HEK293 (cell line): Measurements from ENCODE around the gene GTF2F1.

Experiments
- CTCF ChIA-PET: fragments of 350-600 bp; formaldehyde crosslinking; extraction: SDS; loops from one replicate; lab custom pipeline; 2021; ENCODE audit warnings: antibody characterized with exemption; lab: Yijun Ruan, JAX
- POLR2A ChIA-PET: fragments of 300-600 bp; formaldehyde crosslinking; extraction: SDS; loops from one replicate; lab custom pipeline; 2020; ENCODE audit warnings: antibody characterized with exemption, inconsistent platforms; lab: Yijun Ruan, JAX
- H3K27ac ChIP-seq: fragments of 200-500 bp; sonication (Bioruptor generic); 2 replicates; pipeline ENCODE4 v1.5.1; 2014; ENCODE audit warnings: low read depth, low read length, control low read depth, inconsistent platforms; ENCODE audit errors: extremely low read depth
- H3K36me3 ChIP-seq, 2 experiments: fragments of 200-500 bp in 1 of 2; sonication (Bioruptor generic) in 1 of 2; 1 replicate in 1 of 2; 2 replicates in 1 of 2; pipeline ENCODE4 v1.5.1; 2014 to 2017; ENCODE audit warnings: inconsistent platforms in 2 of 2, low read length in 2 of 2; ENCODE audit not compliant: control insufficient read depth in 2 of 2, insufficient read depth in 1 of 2
- H3K4me1 ChIP-seq: fragments of 200-500 bp; sonication (Bioruptor generic); 2 replicates; pipeline ENCODE4 v1.5.1; 2014; ENCODE audit warnings: mild to moderate bottlenecking, low read length, inconsistent platforms; ENCODE audit not compliant: control insufficient read depth, insufficient read depth
- H3K4me3 ChIP-seq: 2 replicates; pipeline ENCODE4 v1.5.1; 2011; ENCODE audit warnings: low read depth, mild to moderate bottlenecking, control low read depth, low read length, moderate library complexity
- H3K9me3 ChIP-seq: fragments of 200-500 bp; sonication (Bioruptor generic); 2 replicates; pipeline ENCODE4 v1.5.1; 2014; ENCODE audit warnings: low read depth, low read length, inconsistent platforms; ENCODE audit not compliant: control insufficient read depth, insufficient read depth
- GLIS2 ChIP-seq: fragments of 450-650 bp; formaldehyde crosslinking; IDR thresholded peaks from 2 replicates; pipeline ENCODE4 v1.5.1; 2016; ENCODE audit warnings: missing biosample characterization, missing genetic modification characterization
- MEIS1 ChIP-seq: sonication (generic); formaldehyde crosslinking; IDR thresholded peaks from 2 replicates; pipeline ENCODE4 v1.8.1; 2022; ENCODE audit warnings: missing genetic modification reagents, mild to moderate bottlenecking, borderline replicate concordance
- MZF1 ChIP-seq: fragments of 450-650 bp; formaldehyde crosslinking; IDR thresholded peaks from 2 replicates; pipeline ENCODE4 v1.5.1; 2017; ENCODE audit warnings: missing biosample characterization, missing genetic modification characterization, borderline replicate concordance
- REPIN1 ChIP-seq: fragments of 450-650 bp; formaldehyde crosslinking; IDR thresholded peaks from 2 replicates; pipeline ENCODE4 v1.5.1; 2017; ENCODE audit warnings: missing biosample characterization, missing genetic modification characterization, low read depth
- ZBTB7A ChIP-seq: fragments of 450-650 bp; formaldehyde crosslinking; IDR thresholded peaks from 2 replicates; pipeline ENCODE4 v1.5.1; 2016; ENCODE audit warnings: low read depth, missing biosample characterization, missing genetic modification characterization
- ZIC2 ChIP-seq: fragments of 450-650 bp; formaldehyde crosslinking; IDR thresholded peaks from 2 replicates; pipeline ENCODE4 v1.5.1; 2016; ENCODE audit warnings: missing biosample characterization, missing genetic modification characterization
- ZNF114 ChIP-seq: fragments of 450-650 bp; formaldehyde crosslinking; IDR thresholded peaks from 2 replicates; pipeline ENCODE4 v1.5.0; 2017; ENCODE audit warnings: missing biosample characterization, missing genetic modification characterization
- ZNF121 ChIP-seq: fragments of 450-650 bp; formaldehyde crosslinking; IDR thresholded peaks from 2 replicates; pipeline ENCODE4 v1.5.1; 2016; ENCODE audit warnings: missing biosample characterization, missing genetic modification characterization
- ZNF138 ChIP-seq: fragments of 450-650 bp; formaldehyde crosslinking; IDR thresholded peaks from 2 replicates; pipeline ENCODE4 v1.5.1; 2016; ENCODE audit warnings: missing biosample characterization, missing genetic modification characterization, borderline replicate concordance
- ZNF155 ChIP-seq: fragments of 450-650 bp; formaldehyde crosslinking; IDR thresholded peaks from 2 replicates; pipeline ENCODE4 v1.5.1; 2016; ENCODE audit warnings: missing biosample characterization, missing genetic modification characterization
- ZNF302 ChIP-seq: fragments of 450-650 bp; formaldehyde crosslinking; IDR thresholded peaks from 2 replicates; pipeline ENCODE4 v1.5.1; 2016; ENCODE audit warnings: missing biosample characterization, missing genetic modification characterization, low read depth
- ZNF335 ChIP-seq: fragments of 450-650 bp; formaldehyde crosslinking; conservative IDR thresholded peaks from 2 replicates; pipeline ENCODE4 v1.5.1; 2016; ENCODE audit warnings: missing biosample characterization, missing genetic modification characterization
- ZNF350 ChIP-seq: fragments of 450-650 bp; formaldehyde crosslinking; IDR thresholded peaks from 2 replicates; pipeline ENCODE4 v1.5.0; 2017; ENCODE audit warnings: missing biosample characterization, mild to moderate bottlenecking, missing genetic modification characterization
- ZNF366 ChIP-seq: fragments of 450-650 bp; formaldehyde crosslinking; conservative IDR thresholded peaks from 2 replicates; pipeline ENCODE4 v1.5.1; 2016; ENCODE audit warnings: missing biosample characterization, missing genetic modification characterization
- ZNF433 ChIP-seq: fragments of 450-650 bp; formaldehyde crosslinking; IDR thresholded peaks from 2 replicates; pipeline ENCODE4 v1.5.1; 2016; ENCODE audit warnings: missing biosample characterization, missing genetic modification characterization, low read depth
- ZNF558 ChIP-seq: fragments of 450-650 bp; formaldehyde crosslinking; IDR thresholded peaks from 2 replicates; pipeline ENCODE4 v1.5.1; 2016; ENCODE audit warnings: missing biosample characterization, missing genetic modification characterization
- ZNF623 ChIP-seq: fragments of 450-650 bp; formaldehyde crosslinking; IDR thresholded peaks from 2 replicates; pipeline ENCODE4 v1.5.1; 2016; ENCODE audit warnings: missing biosample characterization, missing genetic modification characterization
- ZNF660 ChIP-seq: fragments of 450-650 bp; IDR thresholded peaks from 2 replicates; pipeline ENCODE4 v1.5.1; 2018; ENCODE audit warnings: missing biosample characterization, mild to moderate bottlenecking, missing genetic modification characterization
- ZNF701 ChIP-seq: fragments of 450-650 bp; formaldehyde crosslinking; IDR thresholded peaks from 2 replicates; pipeline ENCODE4 v1.5.1; 2016; ENCODE audit warnings: missing biosample characterization, missing genetic modification characterization
- ZNF785 ChIP-seq: fragments of 450-650 bp; formaldehyde crosslinking; IDR thresholded peaks from 2 replicates; pipeline ENCODE4 v1.5.1; 2016; ENCODE audit warnings: missing biosample characterization, missing genetic modification characterization
- TF ChIP-seq, protein P1 (sequence below): fragments of 450-650 bp; formaldehyde crosslinking; IDR thresholded peaks from 2 replicates; pipeline ENCODE4 v1.5.1; 2016; ENCODE audit warnings: missing biosample characterization, missing genetic modification characterization, borderline replicate concordance
- TF ChIP-seq, protein P2 (sequence below): fragments of 450-650 bp; formaldehyde crosslinking; IDR thresholded peaks from 2 replicates; pipeline ENCODE4 v1.5.1; 2017; ENCODE audit warnings: missing biosample characterization, missing genetic modification characterization
- TF ChIP-seq, protein P3 (sequence below): fragments of 450-650 bp; formaldehyde crosslinking; IDR thresholded peaks from 2 replicates; pipeline ENCODE4 v1.5.1; 2017; ENCODE audit warnings: missing biosample characterization, missing genetic modification characterization
- TF ChIP-seq, protein P4 (sequence below): fragments of 450-650 bp; formaldehyde crosslinking; conservative IDR thresholded peaks from 2 replicates; pipeline ENCODE4 v1.5.1; 2016; ENCODE audit warnings: low read depth, missing biosample characterization, missing genetic modification characterization

GTF2F1 gene

DNA sequence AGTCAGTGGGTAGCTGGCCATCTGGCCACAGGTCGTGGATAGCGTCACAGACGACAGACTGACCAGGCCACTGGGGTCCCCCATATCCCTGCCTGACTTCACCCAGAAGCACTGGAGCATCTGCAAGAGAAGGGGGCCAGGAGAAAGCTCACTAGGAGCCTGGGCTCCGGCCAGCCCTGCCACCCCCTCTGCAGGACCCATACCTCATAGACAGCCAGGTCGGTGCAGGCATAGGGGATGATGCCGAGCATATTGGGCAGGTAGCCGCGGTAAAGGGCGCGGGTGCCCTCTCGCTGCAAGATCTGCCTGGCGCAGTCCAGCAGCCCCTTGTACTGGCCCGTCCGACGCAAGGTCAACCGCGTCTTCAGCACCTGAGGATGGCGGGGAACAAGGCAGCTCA, 34.2 kb upstream of the GTF2F1 start:
- ChIA-PET POLR2A (interaction anchor here (1.0 kb wide), 1 partner anchor 32 kb away, joined by 4 read pairs; the partner anchor contains the start of gene SLC25A23), CTCF (interaction anchor here (0.5 to 1.3 kb wide), 2 partner anchors 209 to 661 kb away, joined by 3 read pairs; no protein-coding TSS in a partner anchor)
- Histone ChIP-seq H3K9me3 (no peaks in the 10 kb centered on the region), H3K27ac (no peak overlapping the region), H3K36me3 (peaks cover 1 to 13% of the 10 kb centered on the region in 2 experiments; a peak in 1 of 3 replicates), H3K4me3 (no peak overlapping the region), H3K4me1 (peaks cover 7% of the 10 kb centered on the region)
- no peak for TF ChIP-seq ZNF121 (tag by site-specific recombination)
- TF ChIP-seq ZNF114 (tag by site-specific recombination) = no peak
- no peak for TF ChIP-seq ZNF623 (tag by site-specific recombination)
- TF ChIP-seq ZNF155 (tag by site-specific recombination) = no peak
- no peak for TF ChIP-seq ZBTB7A (tag by site-specific recombination)
- TF ChIP-seq ZNF785 (tag by site-specific recombination) = no peak
- TF ChIP-seq MZF1 = no peak
- TF ChIP-seq ZNF433 (tag by site-specific recombination) = no peak
- TF ChIP-seq, protein P1, sequence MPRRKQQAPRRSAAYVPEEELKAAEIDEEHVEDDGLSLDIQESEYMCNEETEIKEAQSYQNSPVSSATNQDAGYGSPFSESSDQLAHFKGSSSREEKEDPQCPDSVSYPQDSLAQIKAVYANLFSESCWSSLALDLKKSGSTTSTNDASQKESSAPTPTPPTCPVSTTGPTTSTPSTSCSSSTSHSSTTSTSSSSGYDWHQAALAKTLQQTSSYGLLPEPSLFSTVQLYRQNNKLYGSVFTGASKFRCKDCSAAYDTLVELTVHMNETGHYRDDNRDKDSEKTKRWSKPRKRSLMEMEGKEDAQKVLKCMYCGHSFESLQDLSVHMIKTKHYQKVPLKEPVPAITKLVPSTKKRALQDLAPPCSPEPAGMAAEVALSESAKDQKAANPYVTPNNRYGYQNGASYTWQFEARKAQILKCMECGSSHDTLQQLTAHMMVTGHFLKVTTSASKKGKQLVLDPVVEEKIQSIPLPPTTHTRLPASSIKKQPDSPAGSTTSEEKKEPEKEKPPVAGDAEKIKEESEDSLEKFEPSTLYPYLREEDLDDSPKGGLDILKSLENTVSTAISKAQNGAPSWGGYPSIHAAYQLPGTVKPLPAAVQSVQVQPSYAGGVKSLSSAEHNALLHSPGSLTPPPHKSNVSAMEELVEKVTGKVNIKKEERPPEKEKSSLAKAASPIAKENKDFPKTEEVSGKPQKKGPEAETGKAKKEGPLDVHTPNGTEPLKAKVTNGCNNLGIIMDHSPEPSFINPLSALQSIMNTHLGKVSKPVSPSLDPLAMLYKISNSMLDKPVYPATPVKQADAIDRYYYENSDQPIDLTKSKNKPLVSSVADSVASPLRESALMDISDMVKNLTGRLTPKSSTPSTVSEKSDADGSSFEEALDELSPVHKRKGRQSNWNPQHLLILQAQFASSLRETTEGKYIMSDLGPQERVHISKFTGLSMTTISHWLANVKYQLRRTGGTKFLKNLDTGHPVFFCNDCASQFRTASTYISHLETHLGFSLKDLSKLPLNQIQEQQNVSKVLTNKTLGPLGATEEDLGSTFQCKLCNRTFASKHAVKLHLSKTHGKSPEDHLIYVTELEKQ (tag by site-specific recombination) = no peak
- TF ChIP-seq ZNF350 (tag by site-specific recombination) = no peak
- TF ChIP-seq ZNF366 (tag by site-specific recombination) = no peak
- TF ChIP-seq REPIN1 = no peak
- no peak for TF ChIP-seq MEIS1 (CRISPR knock-in tag)
- TF ChIP-seq, protein P2, sequence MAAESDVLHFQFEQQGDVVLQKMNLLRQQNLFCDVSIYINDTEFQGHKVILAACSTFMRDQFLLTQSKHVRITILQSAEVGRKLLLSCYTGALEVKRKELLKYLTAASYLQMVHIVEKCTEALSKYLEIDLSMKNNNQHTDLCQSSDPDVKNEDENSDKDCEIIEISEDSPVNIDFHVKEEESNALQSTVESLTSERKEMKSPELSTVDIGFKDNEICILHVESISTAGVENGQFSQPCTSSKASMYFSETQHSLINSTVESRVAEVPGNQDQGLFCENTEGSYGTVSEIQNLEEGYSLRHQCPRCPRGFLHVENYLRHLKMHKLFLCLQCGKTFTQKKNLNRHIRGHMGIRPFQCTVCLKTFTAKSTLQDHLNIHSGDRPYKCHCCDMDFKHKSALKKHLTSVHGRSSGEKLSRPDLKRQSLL (tag by site-specific recombination) = no peak
- TF ChIP-seq, protein P3, sequence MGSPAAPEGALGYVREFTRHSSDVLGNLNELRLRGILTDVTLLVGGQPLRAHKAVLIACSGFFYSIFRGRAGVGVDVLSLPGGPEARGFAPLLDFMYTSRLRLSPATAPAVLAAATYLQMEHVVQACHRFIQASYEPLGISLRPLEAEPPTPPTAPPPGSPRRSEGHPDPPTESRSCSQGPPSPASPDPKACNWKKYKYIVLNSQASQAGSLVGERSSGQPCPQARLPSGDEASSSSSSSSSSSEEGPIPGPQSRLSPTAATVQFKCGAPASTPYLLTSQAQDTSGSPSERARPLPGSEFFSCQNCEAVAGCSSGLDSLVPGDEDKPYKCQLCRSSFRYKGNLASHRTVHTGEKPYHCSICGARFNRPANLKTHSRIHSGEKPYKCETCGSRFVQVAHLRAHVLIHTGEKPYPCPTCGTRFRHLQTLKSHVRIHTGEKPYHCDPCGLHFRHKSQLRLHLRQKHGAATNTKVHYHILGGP (tag by site-specific recombination) = no peak
- no peak for TF ChIP-seq ZNF660 (tag by site-specific recombination)
- no peak for TF ChIP-seq ZNF302 (tag by site-specific recombination)

DNA sequence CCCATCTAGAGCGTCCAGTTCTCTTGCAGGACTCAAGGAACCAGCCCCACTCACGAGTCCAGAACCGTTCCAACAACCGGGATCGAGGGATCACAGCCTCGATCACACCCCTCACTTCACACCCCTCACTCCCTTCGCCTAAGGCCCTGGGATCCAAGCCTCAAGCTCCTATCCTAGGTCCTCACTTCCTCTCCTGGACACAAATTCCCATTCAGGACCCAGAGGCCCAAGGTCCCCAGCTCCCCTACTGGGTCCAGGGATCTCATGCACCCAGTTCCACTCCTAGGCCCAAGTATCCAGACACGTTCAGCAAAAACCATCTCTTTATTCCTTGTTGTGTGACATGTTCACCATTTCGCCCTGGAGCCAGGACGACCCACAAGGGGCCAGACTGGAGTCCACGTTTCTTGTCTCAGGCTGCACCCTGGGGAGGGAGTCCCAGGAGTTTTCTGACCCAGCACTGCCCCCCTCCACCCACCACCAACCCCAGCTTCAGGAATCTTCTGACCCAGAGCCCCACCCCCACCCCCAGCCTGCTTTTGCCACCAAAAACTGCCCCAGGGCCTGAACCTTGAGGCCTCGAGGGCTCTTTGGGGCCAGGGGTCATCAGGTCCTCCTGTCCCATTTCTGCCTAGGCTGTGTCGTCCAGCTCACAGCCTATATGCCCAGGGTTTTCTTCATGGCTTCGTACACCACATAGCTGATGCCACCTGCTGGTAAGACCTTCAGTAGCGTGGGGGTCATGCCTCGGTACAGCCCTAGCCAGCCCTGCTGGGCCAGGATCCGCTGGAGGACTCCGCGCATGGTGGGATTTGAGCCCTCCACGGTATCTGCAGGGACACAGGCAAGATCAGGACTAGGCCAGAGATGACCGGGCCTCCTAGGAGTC, 33.0 kb upstream of the GTF2F1 start:
- Histone ChIP-seq H3K9me3 (no peaks in the 10 kb centered on the region), H3K4me1 (peaks cover 7% of the 10 kb centered on the region), H3K4me3 (no peak overlapping the region), H3K36me3 (peaks cover 4 to 24% of the 10 kb centered on the region in 2 experiments; a peak in 1 of 3 replicates), H3K27ac (peak overlapping the region; percentile 50)
- ChIA-PET CTCF (interaction anchor here (0.6 to 1.3 kb wide), 6 partner anchors 207 to 1218 kb away, joined by 3 to 7 read pairs (median 4); no protein-coding TSS in a partner anchor), POLR2A (interaction anchor here (1.0 to 2.1 kb wide), 9 partner anchors 9 to 312 kb away, joined by 4 to 25 read pairs (median 7); partner anchors contain the start of genes ALKBH7, GPR108, GTF2F1 and SLC25A23)
- TF ChIP-seq ZNF558 (tag by site-specific recombination) (0 out of 2 replicates have a peak, but pooled peaks have one; percentile 33), ZNF335 (tag by site-specific recombination) (peak; percentile 82), ZNF701 (tag by site-specific recombination) (peak; percentile 43; the same call in 1 of the 2 replicates), ZNF366 (tag by site-specific recombination) (peak; percentile 45; the same call in 1 of the 2 replicates), ZNF138 (no peak), GLIS2 (no peak), ZIC2 (tag by site-specific recombination) (no peak)
- TF ChIP-seq, protein P4, sequence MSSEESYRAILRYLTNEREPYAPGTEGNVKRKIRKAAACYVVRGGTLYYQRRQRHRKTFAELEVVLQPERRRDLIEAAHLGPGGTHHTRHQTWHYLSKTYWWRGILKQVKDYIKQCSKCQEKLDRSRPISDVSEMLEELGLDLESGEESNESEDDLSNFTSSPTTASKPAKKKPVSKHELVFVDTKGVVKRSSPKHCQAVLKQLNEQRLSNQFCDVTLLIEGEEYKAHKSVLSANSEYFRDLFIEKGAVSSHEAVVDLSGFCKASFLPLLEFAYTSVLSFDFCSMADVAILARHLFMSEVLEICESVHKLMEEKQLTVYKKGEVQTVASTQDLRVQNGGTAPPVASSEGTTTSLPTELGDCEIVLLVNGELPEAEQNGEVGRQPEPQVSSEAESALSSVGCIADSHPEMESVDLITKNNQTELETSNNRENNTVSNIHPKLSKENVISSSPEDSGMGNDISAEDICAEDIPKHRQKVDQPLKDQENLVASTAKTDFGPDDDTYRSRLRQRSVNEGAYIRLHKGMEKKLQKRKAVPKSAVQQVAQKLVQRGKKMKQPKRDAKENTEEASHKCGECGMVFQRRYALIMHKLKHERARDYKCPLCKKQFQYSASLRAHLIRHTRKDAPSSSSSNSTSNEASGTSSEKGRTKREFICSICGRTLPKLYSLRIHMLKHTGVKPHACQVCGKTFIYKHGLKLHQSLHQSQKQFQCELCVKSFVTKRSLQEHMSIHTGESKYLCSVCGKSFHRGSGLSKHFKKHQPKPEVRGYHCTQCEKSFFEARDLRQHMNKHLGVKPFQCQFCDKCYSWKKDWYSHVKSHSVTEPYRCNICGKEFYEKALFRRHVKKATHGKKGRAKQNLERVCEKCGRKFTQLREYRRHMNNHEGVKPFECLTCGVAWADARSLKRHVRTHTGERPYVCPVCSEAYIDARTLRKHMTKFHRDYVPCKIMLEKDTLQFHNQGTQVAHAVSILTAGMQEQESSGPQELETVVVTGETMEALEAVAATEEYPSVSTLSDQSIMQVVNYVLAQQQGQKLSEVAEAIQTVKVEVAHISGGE = no peak
